SJCRH30 (cell line): ENCODE measurements around the gene LZTS2. TPM values are rescaled to one million over a fixed set of nuclear protein-coding genes. Genes with fewer than 3 reads are reported as not detected.

Experiments used
- DNase-seq, 2 experiments: peaks; one replicate each; pipeline ENCODE4 v3.0.0-alpha.2; 2015 to 2020
- H3K27ac ChIP-seq: fragments of 250-450 bp; sonication (Bioruptor Pico); 2 replicates; pipeline ENCODE4 v1.5.1; 2020; ENCODE audit warnings: mild to moderate bottlenecking, moderate library complexity
- H3K27me3 ChIP-seq: fragments of 250-450 bp; sonication (Bioruptor Pico); 2 replicates; pipeline ENCODE4 v1.5.1; 2020; ENCODE audit warnings: mild to moderate bottlenecking, moderate library complexity
- H3K36me3 ChIP-seq: fragments of 250-450 bp; sonication (Bioruptor Pico); 2 replicates; pipeline ENCODE4 v1.5.1; 2020; ENCODE audit warnings: mild to moderate bottlenecking, moderate library complexity
- H3K4me1 ChIP-seq: fragments of 250-450 bp; sonication (Bioruptor Pico); 2 replicates; pipeline ENCODE4 v1.5.1; 2020; ENCODE audit warnings: mild to moderate bottlenecking, moderate library complexity
- H3K4me3 ChIP-seq: fragments of 250-450 bp; sonication (Bioruptor Pico); 2 replicates; pipeline ENCODE4 v1.5.1; 2020; ENCODE audit warnings: mild to moderate bottlenecking, moderate library complexity
- H3K9me3 ChIP-seq: fragments of 250-450 bp; sonication (Bioruptor Pico); replicated peaks from 2 replicates; pipeline ENCODE4 v1.5.1; 2020; ENCODE audit warnings: mild to moderate bottlenecking, moderate library complexity
- total RNA-seq: library from RNA; depleted of rRNA; stranded (reverse); fragments of >200 nt; shearing (Covaris generic); gene quantifications from 2 replicates; pipeline ENCODE4 v1.2.3, GENCODE V29; 2014

The LZTS2 gene
- total RNA-seq, 1 experiment from 2014 or later, result 239 TPM

DNA sequence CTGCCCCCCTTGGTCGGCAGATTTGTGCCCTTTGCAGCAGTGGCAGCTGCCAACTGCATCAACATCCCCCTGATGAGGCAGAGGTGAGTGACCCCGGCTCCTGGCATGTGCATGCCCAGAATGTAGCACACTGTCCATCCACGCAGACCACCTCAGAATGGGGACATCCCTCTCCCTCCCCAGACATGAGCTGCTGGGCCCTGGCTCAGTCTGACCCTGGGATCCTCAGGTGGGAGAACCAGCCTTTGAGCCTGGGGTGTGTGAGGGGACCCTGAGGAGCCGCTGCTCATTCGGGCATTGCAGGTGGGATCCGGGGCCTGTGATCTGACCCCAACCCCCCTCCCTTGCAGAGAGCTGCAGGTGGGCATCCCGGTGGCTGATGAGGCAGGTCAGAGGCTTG, 37.1 kb downstream of the LZTS2 start:
- no peaks in the 10 kb centered on the region for H3K36me3 ChIP-seq

DNA sequence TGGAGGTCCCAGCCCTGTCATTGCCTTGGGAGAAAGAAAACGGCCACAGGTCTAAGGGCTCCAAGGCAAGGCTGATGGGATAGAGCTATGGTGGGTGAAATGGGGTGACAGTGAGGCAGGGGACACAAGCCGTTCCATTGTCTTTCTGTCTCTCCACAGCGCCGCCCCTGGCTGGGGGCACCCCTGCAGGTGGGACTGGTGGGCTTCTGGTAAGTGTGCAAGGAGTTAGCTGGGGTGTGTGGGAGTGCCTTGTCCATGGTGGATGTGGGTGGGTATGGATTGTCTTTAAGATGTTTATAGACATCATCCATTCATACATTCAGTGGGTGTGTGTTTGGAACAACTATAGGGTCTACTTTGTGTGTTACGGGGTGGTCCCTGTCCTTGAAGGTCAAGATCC, 38.9 kb downstream of the LZTS2 start:
- Histone ChIP-seq H3K27me3 (no peaks in the 10 kb centered on the region), H3K4me1 (peaks cover 11% of the 10 kb centered on the region), H3K9me3 (no peaks in the 10 kb centered on the region), H3K27ac (no peak overlapping the region), H3K4me3 (no peak overlapping the region), H3K36me3 (no peaks in the 10 kb centered on the region)
- no peak for DNase-seq

More for the DNA sequence above, 37.1 kb downstream of the LZTS2 start:
- DNase-seq, result no peak
- Histone ChIP-seq H3K27me3 (no peaks in the 10 kb centered on the region), H3K9me3 (no peaks in the 10 kb centered on the region), H3K4me3 (no peak overlapping the region), H3K4me1 (peaks cover 13% of the 10 kb centered on the region), H3K27ac (no peak overlapping the region)

DNA sequence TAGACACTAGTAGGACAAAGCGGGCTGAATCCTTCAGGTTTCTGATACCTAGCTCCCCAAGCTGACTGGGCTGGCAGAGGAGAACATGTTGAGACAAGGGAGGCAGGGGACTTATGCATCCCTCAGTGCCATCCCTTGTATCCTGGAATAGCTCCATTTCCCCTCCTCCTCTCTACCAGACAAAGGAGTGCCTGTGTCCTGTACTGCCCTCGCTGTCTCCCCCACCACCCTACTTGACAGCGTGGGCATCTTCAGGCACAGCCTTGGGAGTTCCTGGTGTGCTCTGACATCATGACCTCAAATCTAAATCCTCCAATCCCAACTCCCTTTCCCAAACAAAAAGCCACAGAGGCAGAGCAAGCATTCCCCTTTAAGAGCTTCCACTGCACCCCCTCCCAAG, 40.5 kb downstream of the LZTS2 start:
- Histone ChIP-seq H3K27ac (no peak overlapping the region), H3K36me3 (no peaks in the 10 kb centered on the region), H3K9me3 (no peaks in the 10 kb centered on the region), H3K4me3 (no peak overlapping the region), H3K27me3 (no peaks in the 10 kb centered on the region), H3K4me1 (peaks cover 17% of the 10 kb centered on the region)
- no peak for DNase-seq

DNA sequence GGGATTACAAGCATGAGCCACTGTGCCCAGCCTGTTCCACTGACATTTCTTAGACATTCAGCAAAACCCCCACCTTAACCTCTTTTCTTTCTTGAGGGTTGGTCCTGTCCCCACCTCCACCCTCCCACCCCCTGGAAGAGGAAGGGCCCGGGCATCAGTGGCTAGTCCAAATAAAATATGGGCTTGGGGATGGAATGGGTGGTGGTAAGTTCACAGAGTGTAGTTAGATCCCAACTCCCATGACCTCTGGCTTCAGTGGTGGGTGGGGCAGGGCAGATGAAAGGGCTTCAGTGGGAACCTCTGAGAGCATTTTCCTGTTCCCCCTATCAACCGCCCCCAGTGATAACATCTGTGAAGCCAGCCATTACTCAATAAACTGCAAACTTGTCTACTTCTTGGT, 41.2 kb downstream of the LZTS2 start:
- Histone ChIP-seq H3K4me3 (no peak overlapping the region), H3K4me1 (peaks cover 17% of the 10 kb centered on the region), H3K9me3 (no peaks in the 10 kb centered on the region), H3K27ac (no peak overlapping the region), H3K27me3 (no peaks in the 10 kb centered on the region), H3K36me3 (no peaks in the 10 kb centered on the region)
- DNase-seq, result peak in 1 of 2 experiments; percentile 20

DNA sequence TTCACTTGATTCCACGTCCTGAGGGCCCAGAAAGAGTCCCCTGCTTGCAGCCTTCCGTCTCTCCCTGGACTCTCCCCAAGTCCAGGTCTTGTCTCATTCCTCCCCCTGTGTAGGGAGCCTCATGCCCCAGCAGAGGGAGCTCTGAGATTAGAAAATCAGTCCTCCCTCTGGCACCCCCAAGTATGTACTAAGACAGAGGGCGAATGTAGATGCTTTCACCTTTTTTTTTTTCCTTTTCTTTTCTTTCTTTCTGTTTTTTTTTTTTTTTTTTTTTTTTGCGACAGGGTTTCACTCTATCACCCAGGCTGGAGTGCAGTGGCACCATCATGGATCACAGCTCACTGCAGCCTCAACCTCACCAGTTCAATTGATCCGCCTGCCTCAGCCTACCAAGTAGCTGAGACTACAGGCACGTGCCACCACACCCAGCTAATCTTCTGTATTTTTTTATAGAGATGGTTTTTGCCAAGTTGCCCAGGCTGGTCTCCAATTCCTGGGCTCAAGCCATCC, 41.7 kb downstream of the LZTS2 start:
- Histone ChIP-seq H3K36me3 (no peaks in the 10 kb centered on the region), H3K4me3 (no peak overlapping the region), H3K9me3 (no peaks in the 10 kb centered on the region), H3K27ac (no peak overlapping the region), H3K27me3 (no peaks in the 10 kb centered on the region), H3K4me1 (peaks cover 17% of the 10 kb centered on the region)
- peak; percentile 90 to 96 for DNase-seq

DNA sequence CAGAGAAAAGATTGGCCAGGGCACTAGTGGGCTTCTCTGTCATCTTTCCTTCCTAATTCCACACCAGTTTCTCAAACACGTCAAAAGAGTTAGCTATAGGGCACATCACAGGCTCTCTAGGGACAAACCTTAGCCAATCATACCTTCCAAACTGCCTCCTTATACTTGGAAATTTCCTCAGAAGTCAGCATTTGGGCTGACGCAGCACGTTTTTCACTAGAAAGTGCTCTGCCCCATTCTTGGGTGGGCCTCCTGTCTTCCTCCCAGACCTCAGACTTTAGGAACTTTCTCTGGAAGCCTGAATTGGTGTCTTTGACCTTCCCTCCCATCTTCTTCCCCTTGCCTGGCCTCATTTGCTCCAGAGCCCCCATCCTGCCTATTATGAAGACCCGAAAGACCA, 42.5 kb downstream of the LZTS2 start:
- no peak for DNase-seq
- H3K4me3 ChIP-seq, result peak overlapping the region; percentile 60
- no peaks in the 10 kb centered on the region for H3K36me3 ChIP-seq
- peaks cover 17% of the 10 kb centered on the region for H3K4me1 ChIP-seq
- no peaks in the 10 kb centered on the region for H3K27me3 ChIP-seq
- no peak overlapping the region; the same call in 1 of the 2 replicates for H3K27ac ChIP-seq
- no peaks in the 10 kb centered on the region for H3K9me3 ChIP-seq

DNA sequence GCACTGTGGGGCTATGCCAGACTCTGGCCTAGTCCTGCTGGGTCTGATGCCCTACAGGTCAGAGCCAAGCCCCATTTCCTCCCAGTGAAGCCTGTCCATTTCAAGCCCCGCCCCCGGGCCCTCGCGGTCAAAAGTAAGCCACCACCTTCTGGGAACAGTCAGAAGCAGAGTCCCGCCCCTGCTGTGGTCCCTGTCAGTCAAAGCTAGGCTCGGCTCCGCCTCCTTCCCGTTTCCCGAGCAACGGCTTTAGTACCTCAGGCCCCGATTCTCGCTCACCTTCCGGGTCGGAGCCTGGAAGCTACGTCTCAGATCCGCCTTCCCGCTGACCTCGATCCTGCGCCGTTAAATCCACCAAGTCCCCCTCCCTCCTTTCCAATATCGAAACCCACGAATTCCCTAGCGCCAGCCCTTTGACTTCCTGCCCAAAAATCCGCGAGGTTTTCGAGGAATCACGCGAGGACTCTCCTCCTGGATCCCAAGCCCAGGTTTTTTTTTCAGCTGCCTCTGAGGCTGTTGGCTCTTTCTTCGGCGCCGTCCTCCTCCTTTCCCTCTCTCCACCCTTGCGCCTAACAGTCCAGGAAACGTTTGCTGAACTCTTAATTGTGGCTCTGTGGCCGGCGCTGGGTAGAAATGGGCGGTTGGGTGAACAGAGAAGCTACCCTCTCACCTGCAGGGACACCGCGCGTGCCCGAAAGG, 43.2 kb downstream of the LZTS2 start:
- peak overlapping the region; percentile 75 for H3K27ac ChIP-seq
- H3K4me3 ChIP-seq, result peak overlapping the region; percentile 60
- no peaks in the 10 kb centered on the region for H3K36me3 ChIP-seq
- no peaks in the 10 kb centered on the region for H3K9me3 ChIP-seq
- H3K27me3 ChIP-seq, result no peaks in the 10 kb centered on the region
- peak; percentile 98 for DNase-seq
- H3K4me1 ChIP-seq, result peaks cover 17% of the 10 kb centered on the region

DNA sequence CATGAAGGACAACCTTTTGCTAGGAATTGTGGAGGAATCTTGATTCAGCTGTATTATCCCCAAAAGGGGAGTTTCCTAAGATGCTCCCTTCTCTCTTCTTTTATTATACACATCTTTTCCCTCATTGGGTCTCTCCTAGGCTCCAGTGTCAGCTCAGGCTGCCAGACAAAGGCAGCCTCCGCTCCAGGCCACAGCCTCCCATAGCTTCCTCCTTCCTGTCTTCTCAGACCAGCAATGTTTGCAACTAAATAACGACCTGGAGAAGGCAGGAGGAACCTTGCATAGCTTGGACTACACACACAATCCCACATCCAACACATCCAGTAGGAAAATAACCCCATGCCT, 43.7 kb downstream of the LZTS2 start:
- H3K4me3 ChIP-seq, result peak overlapping the region; percentile 60

DNA sequence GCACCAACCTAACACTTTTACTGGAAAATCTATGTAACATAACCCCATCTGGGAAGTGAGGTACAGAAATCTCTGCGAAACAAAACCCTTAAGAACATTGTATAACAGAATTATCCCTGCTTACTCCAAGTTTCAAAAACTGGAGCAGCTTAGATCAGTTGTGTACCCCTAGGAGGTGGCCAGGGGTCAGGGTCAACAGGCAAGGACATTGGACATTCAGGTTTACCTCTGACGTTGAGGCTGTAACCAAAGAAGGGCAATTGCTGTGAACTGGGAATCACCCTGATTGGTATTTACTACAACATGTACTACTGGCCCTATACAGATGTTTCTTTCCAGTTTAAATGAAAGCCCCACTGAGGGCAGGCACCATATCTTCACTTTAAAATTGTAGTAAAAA, 44.5 kb downstream of the LZTS2 start:
- H3K27me3 ChIP-seq, result no peaks in the 10 kb centered on the region
- no peak overlapping the region for H3K27ac ChIP-seq
- H3K36me3 ChIP-seq, result no peaks in the 10 kb centered on the region
- peaks cover 17% of the 10 kb centered on the region for H3K4me1 ChIP-seq
- no peak overlapping the region for H3K4me3 ChIP-seq
- no peak for DNase-seq
- H3K9me3 ChIP-seq, result no peaks in the 10 kb centered on the region

More for the DNA sequence above, 43.7 kb downstream of the LZTS2 start:
- peak in 1 of 2 experiments; percentile 58 for DNase-seq
- H3K36me3 ChIP-seq, result no peaks in the 10 kb centered on the region
- no peaks in the 10 kb centered on the region for H3K9me3 ChIP-seq
- H3K27me3 ChIP-seq, result no peaks in the 10 kb centered on the region
- peaks cover 17% of the 10 kb centered on the region for H3K4me1 ChIP-seq
- H3K27ac ChIP-seq, result peak overlapping the region; percentile 75

DNA sequence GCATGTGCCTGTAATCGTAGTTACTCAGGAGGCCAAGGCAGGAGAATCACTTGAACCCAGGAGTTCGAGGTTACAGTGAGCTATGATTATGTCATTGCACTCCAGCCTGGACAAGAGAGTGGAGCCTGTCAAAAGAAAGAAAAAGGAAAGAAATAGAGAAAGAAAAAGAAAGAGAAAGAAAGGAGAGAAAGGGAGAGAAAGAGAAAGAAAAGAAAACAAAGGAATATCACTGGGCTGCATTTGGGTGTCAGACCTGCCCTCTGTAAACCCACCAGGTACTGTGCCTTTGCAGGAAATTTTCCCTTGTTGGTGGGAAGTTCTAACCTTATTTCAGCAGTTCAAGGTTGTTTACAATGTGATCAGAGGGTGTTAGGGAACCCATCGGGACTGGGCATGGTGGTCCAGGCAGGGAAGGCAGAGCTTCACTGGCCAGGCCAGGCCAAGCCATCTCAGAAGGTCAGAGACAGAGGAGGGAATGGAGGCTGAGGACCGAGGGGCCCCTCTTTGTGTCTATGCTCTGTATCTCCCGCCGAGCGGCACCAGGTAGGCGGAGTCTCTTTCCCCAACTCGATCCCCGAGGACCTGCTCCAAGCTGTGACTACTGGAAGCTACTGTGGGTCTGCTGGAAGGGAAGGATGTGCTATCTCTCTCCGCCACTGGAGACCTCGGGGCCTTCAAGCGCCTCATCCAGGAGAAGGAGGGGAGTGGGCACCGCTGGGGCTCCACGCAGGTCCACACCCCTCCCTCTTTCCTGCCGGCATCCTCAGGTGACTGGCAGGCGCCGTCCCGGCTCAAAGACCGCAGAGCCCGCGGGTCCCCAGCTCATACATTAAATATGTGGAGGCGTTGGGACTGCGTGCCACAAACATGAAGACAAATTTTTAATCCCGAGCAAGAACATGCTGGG, 47.0 kb downstream of the LZTS2 start:
- H3K4me1 ChIP-seq, result peaks cover 15% of the 10 kb centered on the region
- H3K4me3 ChIP-seq, result peak overlapping the region; percentile 13; the same call in 1 of the 2 replicates
- H3K36me3 ChIP-seq, result no peaks in the 10 kb centered on the region
- peak; percentile 52 to 61 for DNase-seq
- H3K27me3 ChIP-seq, result no peaks in the 10 kb centered on the region
- no peak overlapping the region for H3K27ac ChIP-seq
- no peaks in the 10 kb centered on the region for H3K9me3 ChIP-seq

DNA sequence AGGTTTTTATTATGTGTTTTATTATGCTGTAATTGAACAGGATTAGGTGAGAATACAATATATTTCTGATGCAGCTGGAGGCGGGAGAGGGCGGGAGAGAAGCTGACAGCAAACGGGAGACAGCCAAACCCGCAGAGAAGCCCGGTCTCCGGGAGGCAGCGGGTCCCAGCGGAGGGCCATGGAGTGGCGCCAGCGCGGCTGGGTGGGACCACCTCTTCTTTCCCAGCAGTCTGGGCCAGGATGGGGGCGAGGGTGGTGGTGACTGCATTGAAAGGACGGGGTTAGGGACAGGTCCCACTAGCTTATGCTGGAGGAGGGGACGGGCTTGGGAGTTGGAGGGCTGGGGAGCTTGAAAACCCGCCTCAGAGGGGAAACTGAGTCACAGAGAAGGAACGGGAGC, 47.7 kb downstream of the LZTS2 start:
- Histone ChIP-seq H3K27me3 (no peaks in the 10 kb centered on the region), H3K4me3 (no peak overlapping the region), H3K9me3 (no peaks in the 10 kb centered on the region), H3K27ac (no peak overlapping the region), H3K36me3 (no peaks in the 10 kb centered on the region), H3K4me1 (peaks cover 8% of the 10 kb centered on the region)
- DNase-seq, result no peak

DNA sequence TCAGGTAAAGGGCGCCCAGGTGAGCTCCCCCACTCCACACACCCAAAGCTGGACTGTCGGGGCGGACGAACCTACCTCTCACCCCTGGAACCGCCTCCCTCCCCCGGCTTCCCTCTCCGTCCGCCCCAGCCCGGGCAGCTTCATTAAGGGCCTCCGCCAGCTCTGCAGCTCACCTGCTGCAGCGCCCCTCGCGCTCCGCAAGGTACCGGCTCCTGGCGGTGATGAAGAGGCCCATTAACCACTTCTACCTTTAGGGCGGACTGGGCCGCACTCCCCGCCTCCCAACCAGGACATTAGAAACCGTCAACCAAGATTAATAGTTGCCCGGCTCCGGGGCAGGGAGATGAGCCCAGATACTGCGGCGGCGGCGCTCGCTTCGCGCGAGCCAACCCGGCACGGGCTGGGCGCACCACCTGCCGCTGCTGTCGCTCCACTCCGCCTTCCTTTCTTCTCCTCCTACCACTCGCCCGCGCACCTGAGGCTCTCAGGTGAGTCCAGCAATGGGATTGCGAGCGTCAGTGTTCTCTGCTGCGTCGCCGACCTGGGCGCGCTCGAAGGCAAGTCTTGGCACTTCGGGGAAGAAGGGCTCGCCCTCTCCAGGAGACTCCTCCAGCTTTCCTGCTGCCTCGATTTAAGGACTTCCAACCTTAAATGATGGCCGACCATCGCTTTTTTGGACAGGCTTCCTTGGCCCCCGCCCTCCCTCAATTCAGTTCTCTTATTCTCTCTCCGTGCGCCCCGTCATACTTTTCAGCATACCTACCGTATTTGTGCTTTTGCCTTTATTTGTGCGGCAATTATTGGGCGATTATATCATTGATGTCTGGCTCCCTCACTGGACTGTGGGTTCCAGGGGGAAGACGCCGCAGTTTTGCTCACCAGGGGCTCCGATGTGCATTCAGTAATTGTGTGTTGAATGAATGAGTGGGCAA, 48.6 kb downstream of the LZTS2 start:
- H3K9me3 ChIP-seq, result no peaks in the 10 kb centered on the region
- H3K4me3 ChIP-seq, result no peak overlapping the region
- peaks cover 9% of the 10 kb centered on the region for H3K4me1 ChIP-seq
- no peak for DNase-seq
- no peaks in the 10 kb centered on the region for H3K27me3 ChIP-seq
- H3K27ac ChIP-seq, result no peak overlapping the region
- H3K36me3 ChIP-seq, result no peaks in the 10 kb centered on the region

DNA sequence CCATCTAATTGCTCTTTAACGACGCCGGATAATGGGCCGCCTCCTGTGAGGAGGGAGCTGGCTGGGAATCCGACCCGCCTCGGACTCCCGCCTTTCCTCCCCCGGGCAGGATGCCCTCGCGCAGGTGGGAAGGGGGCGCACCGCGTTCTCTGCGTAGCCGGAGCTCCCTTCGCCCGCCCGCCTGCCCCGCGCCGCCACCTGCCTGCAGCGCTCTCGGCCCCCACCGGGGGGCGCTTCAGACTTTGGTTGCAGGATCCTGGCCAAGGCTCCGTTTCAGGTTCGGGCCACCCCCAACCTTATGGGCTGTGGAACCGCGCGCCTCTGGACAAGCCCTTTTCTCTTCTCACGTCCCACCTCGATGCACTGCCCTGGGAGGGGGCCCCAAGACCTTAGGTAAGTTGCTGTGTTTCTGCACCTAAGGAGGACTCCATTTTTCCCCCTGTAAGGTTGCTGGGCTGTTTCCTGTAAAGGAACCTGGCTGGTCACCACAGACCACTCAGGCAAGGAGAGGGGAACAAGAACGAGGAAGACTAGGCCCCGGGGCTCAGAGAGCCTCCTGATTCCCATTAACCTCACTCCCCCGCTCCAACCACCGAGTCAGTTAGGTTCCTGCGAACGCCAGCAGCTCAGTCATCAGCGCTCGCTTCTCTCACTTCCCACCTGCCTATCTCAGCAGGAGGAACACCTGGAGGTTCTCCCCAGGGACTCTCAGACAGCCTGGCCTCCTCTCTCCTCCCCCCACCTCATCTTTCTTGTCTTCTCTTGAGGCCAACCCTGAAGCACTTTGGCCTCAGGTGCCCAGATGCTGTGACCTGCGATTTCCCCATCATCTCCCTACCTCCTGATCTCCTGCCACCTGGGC, 50.8 kb downstream of the LZTS2 start:
- Histone ChIP-seq H3K9me3 (no peaks in the 10 kb centered on the region), H3K36me3 (peaks cover 3% of the 10 kb centered on the region; the same call in 1 of the 2 replicates), H3K4me3 (no peak overlapping the region), H3K27ac (no peak overlapping the region), H3K27me3 (no peaks in the 10 kb centered on the region), H3K4me1 (peaks cover 3% of the 10 kb centered on the region; the same call in 1 of the 2 replicates)
- peak in 1 of 2 experiments; percentile 46 for DNase-seq
